Smooth muscle cell (in vitro differentiated cells): ENCODE data around the gene IGSF22. TPM values are rescaled to one million over a fixed set of nuclear protein-coding genes. Genes with fewer than 3 reads are reported as not detected.

ENCODE experiments used
- DNase-seq: peaks from one replicate; lab custom pipeline; 2025; ENCODE audit not compliant: unreplicated experiment; lab: John Stamatoyannopoulos, UW
- H2AFZ ChIP-seq: fragments of 200-600 bp; sonication (generic); 2 replicates; pipeline ENCODE4 v1.6.0; 2016; ENCODE audit warnings: antibody characterized with exemption, low read depth, mild to moderate bottlenecking
- H3F3A ChIP-seq: fragments of 200-600 bp; sonication (generic); 2 replicates; pipeline ENCODE4 v1.6.0; 2017; ENCODE audit warnings: antibody characterized with exemption, low read depth
- H3K27ac ChIP-seq: fragments of 200-600 bp; sonication (generic); 2 replicates; pipeline ENCODE4 v1.5.1; 2016; ENCODE audit warnings: low read depth, mild to moderate bottlenecking
- H3K27me3 ChIP-seq: fragments of 200-600 bp; sonication (generic); 2 replicates; pipeline ENCODE4 v1.6.1; 2016; ENCODE audit warnings: low read depth, mild to moderate bottlenecking
- H3K36me3 ChIP-seq: fragments of 200-600 bp; sonication (generic); 2 replicates; pipeline ENCODE4 v1.5.1; 2016; ENCODE audit warnings: low read depth
- H3K4me1 ChIP-seq: fragments of 200-600 bp; sonication (generic); 2 replicates; pipeline ENCODE4 v1.5.1; 2016; ENCODE audit warnings: low read depth
- H3K4me2 ChIP-seq: fragments of 200-600 bp; sonication (generic); 2 replicates; pipeline ENCODE4 v1.6.0; 2016; ENCODE audit warnings: mild to moderate bottlenecking
- H3K4me3 ChIP-seq: fragments of 200-600 bp; sonication (generic); 2 replicates; pipeline ENCODE4 v1.5.1; 2016; ENCODE audit warnings: mild to moderate bottlenecking
- H3K79me2 ChIP-seq: fragments of 200-600 bp; sonication (generic); 2 replicates; pipeline ENCODE4 v1.6.0; 2016; ENCODE audit warnings: low read depth, mild to moderate bottlenecking
- H3K9ac ChIP-seq: fragments of 200-600 bp; sonication (generic); 2 replicates; pipeline ENCODE4 v1.6.0; 2016; ENCODE audit warnings: low read depth
- H3K9me3 ChIP-seq: fragments of 200-600 bp; sonication (generic); replicated peaks from 2 replicates; pipeline ENCODE4 v1.5.1; 2016; ENCODE audit warnings: low read depth
- H4K20me1 ChIP-seq: fragments of 200-600 bp; sonication (generic); 2 replicates; pipeline ENCODE4 v1.6.0; 2016; ENCODE audit warnings: low read depth
- CTCF ChIP-seq: fragments of 200-600 bp; sonication (generic); IDR thresholded peaks from 2 replicates; pipeline ENCODE4 v1.5.1; 2017; ENCODE audit warnings: borderline replicate concordance, mild to moderate bottlenecking, antibody characterized with exemption; ENCODE audit not compliant: insufficient read depth, poor library complexity, severe bottlenecking
- WGBS: methylation state at CpG from one replicate; pipeline ENCODE4 v1.1.7; 2016; ENCODE audit warnings: low lambda C conversion rate; 5-methylcytosine and 5-hydroxymethylcytosine counted together
- polyA plus RNA-seq: library from polyadenylated mRNA; unstranded; fragments of >200 nt; fragmentation: Nextera tagmentation; extraction: Ambion mirVana; gene quantifications from 2 replicates; pipeline ENCODE4 v1.2.1, GENCODE V29; 2016
- total RNA-seq: library from RNA; depleted of rRNA; stranded (reverse); fragments of >200 nt; gene quantifications from 2 replicates; pipeline ENCODE4 v1.2.3, GENCODE V29; 2014

IGSF22 gene
- total RNA-seq = 0.09 TPM in 1 of 2 replicates, not detected in the other
- polyA plus RNA-seq = not detected in 2 replicates

- Histone ChIP-seq H4K20me1 (no peaks in the 10 kb centered on the region), H3F3A (no peaks in the 10 kb centered on the region), H3K27me3 (no peaks in the 10 kb centered on the region), H3K9ac (no peak within 1 kb of the TSS), H2AFZ (no peak within 1 kb of the TSS), H3K9me3 (no peaks in the 10 kb centered on the region), H3K79me2 (no peaks in the 10 kb centered on the region), H3K4me3 (no peak within 1 kb of the TSS), H3K4me1 (peaks cover 3% of the 10 kb centered on the region), H3K27ac (no peak within 1 kb of the TSS), H3K36me3 (no peaks in the 10 kb centered on the region), H3K4me2 (no peak within 1 kb of the TSS)
- no peak for TF ChIP-seq CTCF
- WGBS = 48% methylated on average over 7 of the region's 7 CpGs
- no peak for DNase-seq
Observed at GRCh38 chr11:18726040-18726439, at the start of gene IGSF22. Gene IGSF22, minus strand, starts transcription at chr11:18726188. Its CDS starts 1,952 bp downstream, at chr11:18724236.

GRCh38 chr11:18774801-18775200 lies 48.8 kb upstream of the IGSF22 start:
- Histone ChIP-seq H3K9me3 (no peaks in the 10 kb centered on the region), H3K27me3 (no peaks in the 10 kb centered on the region), H3K4me2 (no peak overlapping the region), H3K27ac (no peak overlapping the region), H2AFZ (no peak overlapping the region), H3K36me3 (no peaks in the 10 kb centered on the region), H3K4me3 (no peak overlapping the region), H3K9ac (no peak overlapping the region), H3K79me2 (no peaks in the 10 kb centered on the region), H4K20me1 (no peaks in the 10 kb centered on the region), H3F3A (no peaks in the 10 kb centered on the region), H3K4me1 (no peaks in the 10 kb centered on the region)
- WGBS = 90% methylated on average over 7 of the region's 7 CpGs
- no peak for TF ChIP-seq CTCF
- DNase-seq = no peak

- H3K4me3 ChIP-seq = no peak overlapping the region
- TF ChIP-seq CTCF = no peak
- no peaks in the 10 kb centered on the region for H3K4me1 ChIP-seq
- no peak overlapping the region for H3K9ac ChIP-seq
- H3K9me3 ChIP-seq = no peaks in the 10 kb centered on the region
- no peak overlapping the region for H3K27ac ChIP-seq
- H3K4me2 ChIP-seq = no peak overlapping the region
- H3F3A ChIP-seq = no peaks in the 10 kb centered on the region
- H2AFZ ChIP-seq = no peak overlapping the region
- H4K20me1 ChIP-seq = no peaks in the 10 kb centered on the region
- no peaks in the 10 kb centered on the region for H3K27me3 ChIP-seq
- H3K79me2 ChIP-seq = no peaks in the 10 kb centered on the region
- H3K36me3 ChIP-seq = no peaks in the 10 kb centered on the region
- DNase-seq = no peak
- WGBS = 88% methylated on average over 3 of the region's 3 CpGs
Observed at GRCh38 chr11:18773681-18774080, 47.7 kb upstream of the IGSF22 start.

DNA sequence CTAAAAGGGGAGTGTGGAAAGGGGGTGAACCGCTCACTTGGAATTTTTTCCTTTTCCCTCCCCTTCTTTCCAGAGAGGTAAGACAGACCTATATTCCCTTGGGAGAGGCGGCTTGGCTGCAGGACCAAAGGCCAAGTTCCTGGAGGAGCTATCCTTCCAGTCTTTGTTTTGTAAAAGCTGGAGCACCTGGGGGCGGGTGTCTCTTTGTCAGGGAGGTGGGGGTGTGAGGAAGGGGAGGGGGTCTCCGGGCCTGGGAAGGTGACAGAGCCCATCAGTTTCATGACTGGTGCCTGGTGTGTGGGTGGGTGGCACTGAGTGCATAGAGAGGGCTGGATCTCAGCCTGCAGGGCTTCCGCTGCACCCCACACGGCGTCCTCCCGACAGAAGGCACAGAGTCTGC lies 47.1 kb upstream of the IGSF22 start:
- no peaks in the 10 kb centered on the region for H3K36me3 ChIP-seq
- no peak for TF ChIP-seq CTCF
- H3K79me2 ChIP-seq = no peaks in the 10 kb centered on the region
- H3K27ac ChIP-seq = no peak overlapping the region
- no peaks in the 10 kb centered on the region for H3K27me3 ChIP-seq
- H3F3A ChIP-seq = no peaks in the 10 kb centered on the region
- H3K9me3 ChIP-seq = no peaks in the 10 kb centered on the region
- H3K4me2 ChIP-seq = no peak overlapping the region
- no peak overlapping the region for H3K9ac ChIP-seq
- DNase-seq = no peak
- WGBS = 59% methylated on average over 8 of the region's 8 CpGs
- no peaks in the 10 kb centered on the region for H4K20me1 ChIP-seq
- no peak overlapping the region for H3K4me3 ChIP-seq
- no peak overlapping the region for H2AFZ ChIP-seq
- no peaks in the 10 kb centered on the region for H3K4me1 ChIP-seq
